Measurements from ENCODE around the gene HECTD4. TPM values are rescaled to one million over a fixed set of nuclear protein-coding genes. Genes with fewer than 3 reads are reported as not detected.

Gene HECTD4
- total RNA-seq, 1 experiment from 2014 or later, result 30.0 TPM

DNA sequence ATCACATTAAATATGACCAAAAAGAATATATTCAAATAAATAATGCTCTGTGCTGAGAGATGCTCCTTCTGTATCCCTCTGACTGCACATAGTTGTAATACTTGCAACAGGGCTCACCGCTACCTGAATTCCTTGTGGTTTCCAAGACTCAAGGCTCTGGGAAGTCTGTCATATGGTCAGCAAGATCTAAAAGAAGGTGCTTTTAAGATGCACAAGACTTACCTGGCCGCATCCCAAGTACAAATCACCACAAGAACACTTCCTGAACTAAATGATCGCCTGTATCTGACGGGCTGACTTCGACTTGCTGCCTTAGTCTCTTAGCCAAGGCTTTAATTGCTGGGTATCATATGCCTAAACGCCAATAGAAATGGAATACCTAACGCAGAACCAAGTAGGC lies 67.2 kb downstream of the HECTD4 start:
- Mint-ChIP-seq H3K4me3 (no peak overlapping the region), H3K27me3 (ENCODE audit: low read depth) (no peaks in the 10 kb centered on the region), H3K4me1 (no peaks in the 10 kb centered on the region), H3K36me3 (ENCODE audit: insufficient read depth in 1 of 3, low read depth in 3 of 3) (peaks cover 0 to 13% (median 0%) of the 10 kb centered on the region in 3 experiments; a peak in 3 of 7 replicates), H3K9me3 (no peaks in the 10 kb centered on the region), H3K27ac (no peak overlapping the region)
- Histone ChIP-seq H2AFZ (ENCODE audit: low read length) (no peak overlapping the region), H3K56ac (ENCODE audit: insufficient read length, low read depth, low read length) (no peak overlapping the region), H4K20me1 (ENCODE audit: control insufficient read depth, insufficient read depth, insufficient read length) (no peaks in the 10 kb centered on the region), H2BK12ac (ENCODE audit: insufficient read length, low read depth, low read length) (no peak overlapping the region), H3K4ac (ENCODE audit: low read depth, low read length) (no peak overlapping the region), H3K23me2 (ENCODE audit: insufficient read length, low read depth, low read length, poor library complexity, severe bottlenecking) (no peaks in the 10 kb centered on the region), H4K5ac (ENCODE audit: insufficient read length, low read depth, low read length) (no peak overlapping the region), H3K4me2 (ENCODE audit: insufficient read depth, insufficient read length, low read length) (no peak overlapping the region), H2AK5ac (ENCODE audit: insufficient read length, low read length) (no peak overlapping the region), H2BK20ac (ENCODE audit: low read depth, low read length, poor library complexity, severe bottlenecking) (no peak overlapping the region), H3K79me2 (ENCODE audit: insufficient read depth, low read length) (no peaks in the 10 kb centered on the region), H2BK5ac (ENCODE audit: insufficient read length, low read length) (no peak overlapping the region), H4K91ac (ENCODE audit: insufficient read length, low read depth, low read length) (no peak overlapping the region), H3K9ac (ENCODE audit: extremely low read depth, insufficient read length, low read length) (no peak overlapping the region), H4K8ac (replicated peaks; ENCODE audit: insufficient read length, low read depth, low read length) (no peak overlapping the region), H2BK15ac (ENCODE audit: low read depth, low read length) (no peak overlapping the region), H3K23ac (ENCODE audit: insufficient read length, low read depth, low read length) (no peak overlapping the region), H3T11ph (ENCODE audit: low read length) (no peak overlapping the region), H3K4me1 (ENCODE audit: insufficient read depth, low read length) (no peaks in the 10 kb centered on the region), H2BK120ac (ENCODE audit: low read depth, low read length, poor library complexity, severe bottlenecking) (no peak overlapping the region), H3K9me3 (ENCODE audit: control insufficient read depth, low read depth, low read length) (no peaks in the 10 kb centered on the region), H3K27ac (ENCODE audit: insufficient read length, low read depth, low read length) (no peak overlapping the region), H3K18ac (ENCODE audit: insufficient read length, low read depth, low read length) (no peak overlapping the region), H3K14ac (ENCODE audit: insufficient read depth, low read length) (no peak overlapping the region), H3K79me1 (ENCODE audit: insufficient read depth, low read depth, low read length, poor library complexity, severe bottlenecking) (no peaks in the 10 kb centered on the region), H3K27me3 (ENCODE audit: insufficient read depth, low read length) (no peaks in the 10 kb centered on the region)
- WGBS (ENCODE audit: extremely low coverage, insufficient read length, low lambda C conversion rate), result no CpG with 5 or more reads among the region's 7 CpGs
- no peak for DNase-seq
- TF ChIP-seq, protein P1, sequence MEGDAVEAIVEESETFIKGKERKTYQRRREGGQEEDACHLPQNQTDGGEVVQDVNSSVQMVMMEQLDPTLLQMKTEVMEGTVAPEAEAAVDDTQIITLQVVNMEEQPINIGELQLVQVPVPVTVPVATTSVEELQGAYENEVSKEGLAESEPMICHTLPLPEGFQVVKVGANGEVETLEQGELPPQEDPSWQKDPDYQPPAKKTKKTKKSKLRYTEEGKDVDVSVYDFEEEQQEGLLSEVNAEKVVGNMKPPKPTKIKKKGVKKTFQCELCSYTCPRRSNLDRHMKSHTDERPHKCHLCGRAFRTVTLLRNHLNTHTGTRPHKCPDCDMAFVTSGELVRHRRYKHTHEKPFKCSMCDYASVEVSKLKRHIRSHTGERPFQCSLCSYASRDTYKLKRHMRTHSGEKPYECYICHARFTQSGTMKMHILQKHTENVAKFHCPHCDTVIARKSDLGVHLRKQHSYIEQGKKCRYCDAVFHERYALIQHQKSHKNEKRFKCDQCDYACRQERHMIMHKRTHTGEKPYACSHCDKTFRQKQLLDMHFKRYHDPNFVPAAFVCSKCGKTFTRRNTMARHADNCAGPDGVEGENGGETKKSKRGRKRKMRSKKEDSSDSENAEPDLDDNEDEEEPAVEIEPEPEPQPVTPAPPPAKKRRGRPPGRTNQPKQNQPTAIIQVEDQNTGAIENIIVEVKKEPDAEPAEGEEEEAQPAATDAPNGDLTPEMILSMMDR (conservative IDR thresholded peaks at IDR 0.05), result no peak

Data from H9 (cell line).